Measurements from ENCODE around the gene PNO1.

Gene PNO1

DNA sequence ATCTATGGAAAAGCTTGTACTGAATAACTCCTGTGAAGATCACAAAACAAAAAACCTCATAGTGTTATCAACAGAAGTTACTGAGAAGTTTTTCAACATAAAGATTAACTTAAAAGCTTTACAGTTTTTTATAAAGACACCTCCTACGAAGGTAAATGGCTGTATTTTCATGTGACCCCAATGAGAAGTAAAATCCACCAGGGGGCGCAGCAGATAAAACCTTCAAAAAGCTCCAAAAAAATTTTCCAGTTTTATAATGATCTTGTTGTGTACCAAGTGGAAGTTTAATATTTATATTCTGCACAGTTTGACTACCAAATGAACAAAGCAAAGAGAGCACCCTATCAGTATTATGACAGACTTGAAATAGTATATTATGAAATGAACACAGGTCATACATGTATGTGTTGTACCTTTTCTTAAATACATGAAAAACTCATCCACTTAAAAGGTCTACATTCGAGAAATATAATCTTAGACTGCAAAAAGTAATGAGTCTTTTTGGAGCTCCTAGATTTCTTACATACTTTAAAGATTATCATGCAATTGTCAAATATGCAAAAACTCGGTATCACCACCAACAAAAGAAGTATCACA lies 38.5 kb downstream of the PNO1 start:
- peak; percentile 3 for DNase-seq

DNA sequence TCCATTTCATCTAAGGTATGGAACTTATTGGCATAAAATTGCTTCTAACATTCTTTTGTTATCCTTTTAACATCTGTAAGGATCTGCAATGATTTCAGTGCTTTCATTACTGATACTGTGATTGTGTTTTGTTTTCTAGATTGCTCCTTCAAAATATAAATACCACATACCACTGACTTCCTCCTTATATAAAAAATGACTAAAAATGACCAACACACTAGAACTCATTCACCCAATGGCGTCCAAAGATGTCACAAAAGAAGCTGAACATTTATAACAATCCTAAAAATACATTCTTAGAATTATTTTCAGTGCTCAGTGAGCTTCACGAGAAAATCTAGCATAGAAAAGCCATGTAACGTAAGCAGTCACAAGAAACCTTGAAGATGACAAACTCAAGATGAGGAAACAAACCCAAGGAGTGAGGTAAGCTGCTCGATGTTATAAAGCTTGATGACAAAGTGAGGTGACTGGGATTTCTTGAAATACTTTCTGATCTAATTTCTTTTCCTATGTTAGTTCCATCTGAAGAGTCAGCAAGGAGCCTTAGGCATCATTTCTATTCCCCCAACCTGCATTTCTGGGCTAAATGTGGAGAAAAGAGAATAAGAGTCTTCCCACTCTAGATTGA lies 42.6 kb downstream of the PNO1 start:
- no peak for DNase-seq

DNA sequence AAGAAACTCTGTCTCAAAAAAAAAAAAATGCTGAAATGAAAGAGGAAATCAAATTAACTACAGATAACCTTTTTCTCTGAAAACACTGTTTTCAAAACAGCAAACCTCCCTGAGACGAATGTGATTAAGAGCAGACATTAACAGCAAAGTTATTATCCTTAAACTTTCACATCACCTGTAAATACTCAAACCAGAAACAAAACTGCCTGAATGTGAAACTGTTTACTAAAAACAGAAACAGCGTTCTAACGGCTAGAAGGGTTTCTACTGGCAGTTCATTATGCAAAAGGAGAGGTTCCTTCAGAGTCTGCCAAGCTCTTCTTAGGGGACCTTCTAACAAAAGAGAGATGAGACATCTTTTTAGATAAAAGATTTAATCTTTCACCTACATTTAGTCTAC lies 45.9 kb downstream of the PNO1 start:
- DNase-seq: no peak

- no peak for DNase-seq
Observed at GRCh38 chr2:68206793-68207192, 49.1 kb downstream of the PNO1 start.

- DNase-seq: no peak
Observed at GRCh38 chr2:68214381-68214780, 56.7 kb downstream of the PNO1 start.

GRCh38 chr2:68216454-68217310 lies 59.0 kb downstream of the PNO1 start:
- no peak for DNase-seq

- DNase-seq: no peak
Observed at GRCh38 chr2:68217729-68218128, 60.0 kb downstream of the PNO1 start.

- no peak for DNase-seq
Observed at GRCh38 chr2:68218343-68218901, 60.7 kb downstream of the PNO1 start.

DNA sequence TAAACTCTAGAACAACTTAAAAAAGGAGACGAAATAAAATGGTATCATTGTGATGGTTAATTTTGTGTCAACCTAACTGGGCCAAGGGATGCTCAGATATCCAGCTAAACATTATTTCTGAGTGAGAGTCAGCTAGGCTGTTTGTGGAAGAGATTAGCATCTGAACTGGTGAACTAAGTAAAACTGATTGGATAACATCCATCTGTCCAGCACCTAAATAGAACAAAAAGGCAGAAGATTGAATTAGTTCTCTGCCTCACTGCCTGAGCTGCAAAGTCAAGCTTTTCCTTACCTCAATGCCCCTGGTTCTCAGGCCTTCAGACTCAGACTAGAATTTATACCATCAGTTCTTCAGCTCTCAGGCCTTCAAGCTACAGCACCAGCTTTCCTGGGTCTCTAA lies 64.6 kb downstream of the PNO1 start:
- no peak for DNase-seq

- no peak for DNase-seq
Observed at GRCh38 chr2:68223419-68223818, 65.7 kb downstream of the PNO1 start.

DNA sequence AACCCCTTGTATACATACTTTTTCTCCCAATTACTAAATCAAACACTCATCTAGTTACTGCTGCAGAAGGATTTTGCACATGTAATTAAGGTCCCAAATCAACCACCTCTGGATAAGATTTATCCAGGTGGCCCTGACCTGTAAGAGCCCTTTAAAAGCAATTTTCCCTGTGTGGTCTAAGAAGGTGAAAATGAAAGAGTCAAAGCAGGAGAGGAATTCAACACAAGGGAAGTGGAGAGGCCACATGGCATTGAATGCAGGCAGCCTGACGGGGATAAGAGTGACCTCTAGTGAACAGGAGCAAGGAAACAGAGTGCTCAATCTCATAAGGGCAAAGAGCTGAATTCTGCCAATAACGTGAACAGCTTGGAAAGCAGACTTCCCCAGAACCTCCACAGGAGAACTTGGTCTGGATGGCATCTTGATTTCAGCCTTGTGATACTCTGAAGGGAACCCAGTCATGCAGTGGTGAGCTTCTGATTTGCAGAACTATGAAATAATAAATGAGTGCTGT lies 67.5 kb downstream of the PNO1 start:
- peak; percentile 8 for DNase-seq
